NCI-H748 treated with DMSO at 0.1 percent for 48 hours (cell line): ENCODE results near the gene AURKA.
"Not testable (repeated sequence)": the region's sequence is repeated elsewhere in the genome, so short reads cannot be mapped to it uniquely, and the experiment has no call there.

Source experiments
- DNase-seq: peaks from one replicate; lab custom pipeline; 2025; lab: John Stamatoyannopoulos, UW

The AURKA gene

GRCh38 chr20:56391596-56392131, 351 bp downstream of the AURKA start:
- no peak for DNase-seq

- no peak for DNase-seq
Measured at GRCh38 chr20:56391037-56391436, 978 bp downstream of the AURKA start.

- not testable (repeated sequence) for DNase-seq
Measured at GRCh38 chr20:56390396-56390795, 1.6 kb downstream of the AURKA start.

GRCh38 chr20:56389807-56390206, 2.2 kb downstream of the AURKA start:
- DNase-seq: no peak

GRCh38 chr20:56388882-56389281, 3.1 kb downstream of the AURKA start:
- no peak for DNase-seq

- DNase-seq: no peak
Measured at GRCh38 chr20:56386219-56386618, 5.8 kb downstream of the AURKA start.

GRCh38 chr20:56385130-56385529, 6.9 kb downstream of the AURKA start:
- no peak for DNase-seq

GRCh38 chr20:56383334-56383733, 8.7 kb downstream of the AURKA start:
- DNase-seq: no peak

GRCh38 chr20:56382696-56383095, 9.3 kb downstream of the AURKA start:
- no peak for DNase-seq

- no peak for DNase-seq
Measured at GRCh38 chr20:56381501-56381900, 10.5 kb downstream of the AURKA start.

- DNase-seq: no peak
Measured at GRCh38 chr20:56380375-56380774, 11.6 kb downstream of the AURKA start.

GRCh38 chr20:56378386-56378785, 13.6 kb downstream of the AURKA start:
- DNase-seq: no peak

- no peak for DNase-seq
Measured at GRCh38 chr20:56376331-56376730, 15.7 kb downstream of the AURKA start.

GRCh38 chr20:56373942-56374341, 18.1 kb downstream of the AURKA start:
- no peak for DNase-seq

- no peak for DNase-seq
Measured at GRCh38 chr20:56372850-56373249, 19.2 kb downstream of the AURKA start.

GRCh38 chr20:56371977-56372376, 20.0 kb downstream of the AURKA start:
- DNase-seq: no peak

- no peak for DNase-seq
Measured at GRCh38 chr20:56369179-56369578, 22.8 kb downstream of the AURKA start.

GRCh38 chr20:56368351-56369134, 23.5 kb downstream of the AURKA start:
- no peak for DNase-seq

- DNase-seq: no peak
Measured at GRCh38 chr20:56363491-56363890, 28.5 kb downstream of the AURKA start.

- DNase-seq: no peak
Measured at GRCh38 chr20:56362833-56363413, 29.1 kb downstream of the AURKA start.

GRCh38 chr20:56361900-56362299, 30.1 kb downstream of the AURKA start:
- no peak for DNase-seq

- DNase-seq: no peak
Measured at GRCh38 chr20:56360908-56361205, 31.2 kb downstream of the AURKA start.

GRCh38 chr20:56360133-56360907, 31.7 kb downstream of the AURKA start:
- no peak for DNase-seq
